ENCODE data around the gene DDX19B. TPM values are rescaled to one million over a fixed set of nuclear protein-coding genes. Genes with fewer than 3 reads are reported as not detected.
A peak's percentile ranks its signal among the peaks of the same experiment; 100 is the strongest.

Gene DDX19B
- total and polyA plus RNA-seq, 9 of the 15 experiments (the other 6 are each of a cell fraction or from before 2014, with no cell fraction given) = 7.0 to 32.9 (median 19.3) TPM

DNA sequence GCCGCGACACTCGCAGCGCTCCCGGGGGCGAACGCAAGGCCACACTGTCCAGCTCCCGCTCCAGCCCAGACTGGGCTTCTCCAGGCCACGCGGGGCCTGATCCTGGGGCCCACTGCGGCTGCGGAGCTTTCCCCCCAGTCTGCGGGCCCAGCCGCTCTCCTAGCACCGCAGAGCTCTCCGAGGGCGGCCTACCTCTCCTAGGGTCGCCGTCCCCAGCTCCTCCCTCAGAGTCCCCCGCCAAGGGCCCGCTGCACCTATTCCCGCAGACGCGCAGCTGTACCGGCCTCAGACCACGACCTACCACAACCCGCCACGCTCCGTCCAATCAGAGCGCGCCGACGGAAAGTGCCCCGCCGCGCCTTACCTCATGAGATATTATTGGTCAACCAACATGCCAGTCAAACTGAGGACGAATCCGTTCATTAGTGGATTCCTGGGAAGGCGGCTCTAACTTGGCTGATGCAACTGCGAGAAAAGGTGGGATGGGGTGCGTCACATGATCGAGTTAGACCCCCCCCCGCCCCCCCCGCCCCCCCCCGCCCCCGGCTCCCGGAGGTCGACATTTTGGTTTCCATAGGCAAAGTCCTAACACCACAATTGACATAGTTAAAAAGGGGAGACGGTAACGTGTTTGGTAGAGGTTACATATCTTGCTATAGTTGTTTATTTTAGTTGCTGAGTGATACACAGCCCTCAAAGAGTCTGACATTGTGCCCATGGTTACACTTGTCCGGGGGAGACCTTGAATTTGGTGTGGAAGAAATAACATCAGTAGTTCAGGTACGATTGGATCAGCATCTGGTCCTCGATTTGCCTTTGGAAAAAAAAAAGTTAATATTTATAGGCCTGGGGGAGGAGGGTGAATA is 9.5 kb upstream of the DDX19B start, which contains the start of gene AARS1 (continued):
- TF ChIP-seq, protein P1, sequence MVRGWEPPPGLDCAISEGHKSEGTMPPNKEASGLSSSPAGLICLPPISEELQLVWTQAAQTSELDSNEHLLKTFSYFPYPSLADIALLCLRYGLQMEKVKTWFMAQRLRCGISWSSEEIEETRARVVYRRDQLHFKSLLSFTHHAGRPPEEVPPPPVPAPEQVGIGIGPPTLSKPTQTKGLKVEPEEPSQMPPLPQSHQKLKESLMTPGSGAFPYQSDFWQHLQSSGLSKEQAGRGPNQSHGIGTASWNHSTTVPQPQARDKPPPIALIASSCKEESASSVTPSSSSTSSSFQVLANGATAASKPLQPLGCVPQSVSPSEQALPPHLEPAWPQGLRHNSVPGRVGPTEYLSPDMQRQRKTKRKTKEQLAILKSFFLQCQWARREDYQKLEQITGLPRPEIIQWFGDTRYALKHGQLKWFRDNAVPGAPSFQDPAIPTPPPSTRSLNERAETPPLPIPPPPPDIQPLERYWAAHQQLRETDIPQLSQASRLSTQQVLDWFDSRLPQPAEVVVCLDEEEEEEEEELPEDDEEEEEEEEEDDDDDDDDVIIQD (CRISPR knock-in tag; IDR thresholded peaks at IDR 0.05) = peak; percentile 60; the same call in 1 of the 2 replicates
- TF ChIP-seq, protein P2, sequence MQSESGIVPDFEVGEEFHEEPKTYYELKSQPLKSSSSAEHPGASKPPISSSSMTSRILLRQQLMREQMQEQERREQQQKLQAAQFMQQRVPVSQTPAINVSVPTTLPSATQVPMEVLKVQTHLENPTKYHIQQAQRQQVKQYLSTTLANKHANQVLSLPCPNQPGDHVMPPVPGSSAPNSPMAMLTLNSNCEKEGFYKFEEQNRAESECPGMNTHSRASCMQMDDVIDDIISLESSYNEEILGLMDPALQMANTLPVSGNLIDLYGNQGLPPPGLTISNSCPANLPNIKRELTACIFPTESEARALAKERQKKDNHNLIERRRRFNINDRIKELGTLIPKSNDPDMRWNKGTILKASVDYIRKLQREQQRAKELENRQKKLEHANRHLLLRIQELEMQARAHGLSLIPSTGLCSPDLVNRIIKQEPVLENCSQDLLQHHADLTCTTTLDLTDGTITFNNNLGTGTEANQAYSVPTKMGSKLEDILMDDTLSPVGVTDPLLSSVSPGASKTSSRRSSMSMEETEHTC (IDR thresholded peaks at IDR 0.05) = no peak; the same call in 1 of the 2 replicates
- no peak for TF ChIP-seq PURB (CRISPR knock-in tag; IDR thresholded peaks at IDR 0.05; ENCODE audit: low read depth)
- peak; percentile 89 for TF ChIP-seq PML (IDR thresholded peaks at IDR 0.05; ENCODE audit: low read length)
- peak; percentile 87 for TF ChIP-seq CEBPB (tag; IDR thresholded peaks at IDR 0.05)
- no peak for TF ChIP-seq TCF3 (CRISPR knock-in tag; IDR thresholded peaks at IDR 0.05)
- TF ChIP-seq HCFC1 (IDR thresholded peaks at IDR 0.05; ENCODE audit: low read depth, low read length) = peak; percentile 46; the same call in 1 of the 2 replicates
- TF ChIP-seq, protein P3, sequence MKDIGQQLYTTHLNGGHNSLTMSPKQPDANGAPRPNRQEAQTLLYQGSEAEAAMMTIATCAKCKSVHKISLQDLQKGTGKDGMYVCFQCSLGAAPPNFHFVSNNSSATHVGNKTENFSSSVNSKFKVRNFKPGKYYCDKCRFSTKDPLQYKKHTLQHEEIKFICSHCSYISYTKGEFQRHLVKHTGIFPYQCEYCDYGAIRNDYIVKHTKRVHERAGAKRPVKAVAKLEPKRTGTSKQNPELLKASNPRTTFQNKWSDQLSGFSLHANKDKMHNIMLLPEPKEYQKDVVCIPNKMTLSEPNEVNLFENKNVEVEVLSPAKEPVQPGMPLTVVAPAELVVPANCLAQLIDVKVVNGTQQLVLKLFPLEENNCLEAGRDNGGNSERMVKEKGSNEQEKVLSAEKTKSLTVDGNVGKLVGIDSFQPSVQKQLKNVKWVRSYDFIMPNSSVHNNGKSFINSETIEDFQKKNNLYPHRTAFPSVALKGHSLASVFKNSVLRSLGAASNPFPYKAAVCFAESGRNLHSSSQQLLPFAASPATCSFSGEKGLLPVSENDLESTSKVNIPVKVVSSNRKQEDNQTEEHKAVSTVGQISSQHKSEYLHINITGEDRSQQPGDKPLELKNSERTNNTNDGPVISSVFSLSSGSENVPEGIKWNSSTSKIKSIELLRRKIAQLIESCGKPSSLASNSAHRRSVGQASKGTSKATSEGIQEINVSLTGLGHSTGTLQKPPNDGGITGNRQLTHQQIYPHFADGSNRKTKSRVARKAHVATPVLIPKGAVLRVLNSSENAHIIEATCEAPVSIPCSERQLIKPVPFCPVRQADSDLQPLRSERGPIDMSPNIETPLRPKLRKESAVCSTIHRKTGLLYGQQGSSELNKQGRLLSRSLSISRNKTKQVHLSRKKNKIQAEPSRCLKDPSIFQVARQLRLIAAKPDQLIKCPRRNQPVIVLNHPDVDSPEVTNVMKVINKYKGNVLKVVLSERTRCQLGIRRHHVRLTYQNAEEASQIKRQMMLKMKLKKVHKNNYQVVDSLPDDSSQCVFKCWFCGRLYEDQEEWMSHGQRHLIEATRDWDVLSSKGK (CRISPR knock-in tag; IDR thresholded peaks at IDR 0.05) = no peak
- no peak for TF ChIP-seq GATA2 (CRISPR knock-in tag; IDR thresholded peaks at IDR 0.05)
- no peak for TF ChIP-seq SETDB1 (IDR thresholded peaks at IDR 0.05; ENCODE audit: low read length)
- TF ChIP-seq SNIP1 (IDR thresholded peaks at IDR 0.05; ENCODE audit: low read depth) = no peak
- no peak for TF ChIP-seq ZSCAN29 (IDR thresholded peaks at IDR 0.05)
- no peak for TF ChIP-seq MEF2D (tag; conservative IDR thresholded peaks at IDR 0.05; ENCODE audit: low read depth)
- no peak for TF ChIP-seq HNRNPH1 (optimal IDR thresholded peaks at IDR 0.05; ENCODE audit: low read depth, low read length)
- TF ChIP-seq NFIC (IDR thresholded peaks at IDR 0.05) = peak; percentile 61
- peak; percentile 67; the same call in 1 of the 2 replicates for TF ChIP-seq RAD51 (IDR thresholded peaks at IDR 0.05; ENCODE audit: borderline replicate concordance, low read depth)
- TF ChIP-seq, protein P4, sequence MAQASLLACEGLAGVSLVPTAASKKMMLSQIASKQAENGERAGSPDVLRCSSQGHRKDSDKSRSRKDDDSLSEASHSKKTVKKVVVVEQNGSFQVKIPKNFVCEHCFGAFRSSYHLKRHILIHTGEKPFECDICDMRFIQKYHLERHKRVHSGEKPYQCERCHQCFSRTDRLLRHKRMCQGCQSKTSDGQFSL (CRISPR knock-in tag; IDR thresholded peaks at IDR 0.05) = peak; percentile 61; the same call in 1 of the 2 replicates
- TF ChIP-seq, protein P4 (tag; IDR thresholded peaks at IDR 0.05) = peak in 1 of 2 experiments; percentile 99; a peak in 2 of 4 replicates
- TF ChIP-seq, protein P5, sequence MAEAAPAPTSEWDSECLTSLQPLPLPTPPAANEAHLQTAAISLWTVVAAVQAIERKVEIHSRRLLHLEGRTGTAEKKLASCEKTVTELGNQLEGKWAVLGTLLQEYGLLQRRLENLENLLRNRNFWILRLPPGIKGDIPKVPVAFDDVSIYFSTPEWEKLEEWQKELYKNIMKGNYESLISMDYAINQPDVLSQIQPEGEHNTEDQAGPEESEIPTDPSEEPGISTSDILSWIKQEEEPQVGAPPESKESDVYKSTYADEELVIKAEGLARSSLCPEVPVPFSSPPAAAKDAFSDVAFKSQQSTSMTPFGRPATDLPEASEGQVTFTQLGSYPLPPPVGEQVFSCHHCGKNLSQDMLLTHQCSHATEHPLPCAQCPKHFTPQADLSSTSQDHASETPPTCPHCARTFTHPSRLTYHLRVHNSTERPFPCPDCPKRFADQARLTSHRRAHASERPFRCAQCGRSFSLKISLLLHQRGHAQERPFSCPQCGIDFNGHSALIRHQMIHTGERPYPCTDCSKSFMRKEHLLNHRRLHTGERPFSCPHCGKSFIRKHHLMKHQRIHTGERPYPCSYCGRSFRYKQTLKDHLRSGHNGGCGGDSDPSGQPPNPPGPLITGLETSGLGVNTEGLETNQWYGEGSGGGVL (CRISPR knock-in tag; IDR thresholded peaks at IDR 0.05) = no peak

Measured in K562 (cell line).